Dermis lymphatic vessel endothelial cell (primary cell): ENCODE data around the gene SLC44A2. TPM values are rescaled to one million over a fixed set of nuclear protein-coding genes. Genes with fewer than 3 reads are reported as not detected.

ENCODE experiments used
- total RNA-seq: library from RNA; depleted of rRNA; stranded (reverse); fragments of >200 nt; gene quantifications from 2 replicates; pipeline ENCODE4 v1.2.1, GENCODE V29; 2014

SLC44A2 gene
- total RNA-seq: 61.0 and 69.5 TPM in 2 replicates

GRCh38 chr19:10625003-10625761 lies at the start of gene SLC44A2:
SLC44A2 (plus strand) TSS chr19:10625553; CDS start chr19:10625634, 81 bp downstream.

GRCh38 chr19:10587022-10587838 lies 38.1 kb upstream of the SLC44A2 start, which contains the start of gene AP1M2:
AP1M2 (minus strand) TSS chr19:10587312; CDS start chr19:10587231, 81 bp downstream.

GRCh38 chr19:10653732-10654609 lies 28.6 kb downstream of the SLC44A2 start, which contains the start of gene ILF3:
ILF3 (plus strand) TSS chr19:10654346; CDS start chr19:10670606, 16,260 bp downstream.

Other genes with a start within 250 kb of the SLC44A2 start
- gene TYK2, start 245.0 kb upstream of the SLC44A2 start, total RNA-seq: 55.4 and 56.3 TPM in 2 replicates
- 240 and 243 TPM in 2 replicates for gene CDC37, start 222.0 kb upstream of the SLC44A2 start, total RNA-seq
- gene PDE4A, start 205.0 kb upstream of the SLC44A2 start, total RNA-seq: 1.8 and 2.2 TPM in 2 replicates
- 78.4 and 78.9 TPM in 2 replicates for gene KEAP1, start 122.2 kb upstream of the SLC44A2 start, total RNA-seq
- 0.11 TPM in 1 of 2 replicates, not detected in the other for gene S1PR5, start 108.1 kb upstream of the SLC44A2 start, total RNA-seq
- 5.9 and 6.0 TPM in 2 replicates for gene ATG4D, start 81.6 kb upstream of the SLC44A2 start, total RNA-seq
- gene KRI1, start 59.5 kb upstream of the SLC44A2 start, total RNA-seq: 5.7 and 8.4 TPM in 2 replicates
- 3.6 and 11.1 TPM in 2 replicates for gene CDKN2D, start 56.6 kb upstream of the SLC44A2 start, total RNA-seq
- gene AP1M2, start 38.2 kb upstream of the SLC44A2 start, total RNA-seq: under 0.01 TPM in 1 of 2 replicates, not detected in the other
- gene ILF3, start 28.8 kb downstream of the SLC44A2 start, total RNA-seq: 73.7 and 99.6 TPM in 2 replicates
- 15.7 and 23.8 TPM in 2 replicates for gene QTRT1, start 75.9 kb downstream of the SLC44A2 start, total RNA-seq
- 87.8 and 88.8 TPM in 2 replicates for gene DNM2, start 92.5 kb downstream of the SLC44A2 start, total RNA-seq
- gene TMED1, start 210.7 kb downstream of the SLC44A2 start, total RNA-seq: 42.8 and 48.3 TPM in 2 replicates
- gene C19orf38, start 222.9 kb downstream of the SLC44A2 start, total RNA-seq: 0.11 TPM in 1 of 2 replicates, not detected in the other
- 16.3 and 18.0 TPM in 2 replicates for gene CARM1, start 246.0 kb downstream of the SLC44A2 start, total RNA-seq